ENCODE data around the gene NUTM1. TPM values are rescaled to one million over a fixed set of nuclear protein-coding genes. Genes with fewer than 3 reads are reported as not detected.
A peak's percentile ranks its signal among the peaks of the same experiment; 100 is the strongest.

NUTM1 gene
- total and polyA plus RNA-seq, 2 donors from 2014 or later, result not detected

GRCh38 chr15:34335176-34336032 lies 7.7 kb upstream of the NUTM1 start:
- no peak for FAIRE-seq
- H3K4me3 ChIP-seq (ENCODE audit: low read length in 3 of 3), result peak overlapping the region in 2 of 3 donors; percentile 24 to 43
- H3K27me3 ChIP-seq (ENCODE audit: control insufficient read depth, insufficient read depth, low read length), result no peaks in the 10 kb centered on the region
- no peaks in the 10 kb centered on the region for H3K9me3 ChIP-seq (ENCODE audit: control insufficient read depth in 2 of 3, insufficient read depth in 1 of 3, low read length in 3 of 3)
- TF ChIP-seq CTCF (IDR thresholded peaks at IDR 0.05; ENCODE audit: borderline replicate concordance, extremely low read depth, insufficient read depth), result no peak
- H3K4me1 ChIP-seq (ENCODE audit: control insufficient read depth in 2 of 3, insufficient read depth in 2 of 3, low read depth in 1 of 3, low read length in 3 of 3), result peaks cover 0 to 5% (median 3%) of the 10 kb centered on the region in 3 donors
- H3K36me3 ChIP-seq (ENCODE audit: control insufficient read depth in 2 of 3, insufficient read depth in 3 of 3, low read length in 3 of 3), result no peaks in the 10 kb centered on the region
- intact Hi-C loops (cut with DNase I), result no loop called here
- H3K9ac ChIP-seq (ENCODE audit: low read length in 3 of 3), result peak overlapping the region in 1 of 3 donors; percentile 39
- DNase-seq, result no peak
- peak overlapping the region in 1 of 2 donors; percentile 51 for H3K27ac ChIP-seq (ENCODE audit: low read depth in 2 of 2, low read length in 2 of 2)

GRCh38 chr15:34336231-34336990 lies 6.7 kb upstream of the NUTM1 start:
- intact Hi-C loops (cut with DNase I), result no loop called here
- FAIRE-seq (no peak), DNase-seq (no peak)
- H3K4me3 ChIP-seq (ENCODE audit: low read length in 3 of 3), result peak overlapping the region in 1 of 3 donors; percentile 92
- H3K27me3 ChIP-seq (ENCODE audit: control insufficient read depth, insufficient read depth, low read length), result no peaks in the 10 kb centered on the region
- peak overlapping the region in 1 of 3 donors; percentile 65 for H3K9ac ChIP-seq (ENCODE audit: low read length in 3 of 3)
- no peaks in the 10 kb centered on the region for H3K9me3 ChIP-seq (ENCODE audit: control insufficient read depth in 2 of 3, insufficient read depth in 1 of 3, low read length in 3 of 3)
- H3K36me3 ChIP-seq (ENCODE audit: control insufficient read depth in 2 of 3, insufficient read depth in 3 of 3, low read length in 3 of 3), result no peaks in the 10 kb centered on the region
- H3K27ac ChIP-seq (ENCODE audit: low read depth in 2 of 2, low read length in 2 of 2), result no peak overlapping the region
- TF ChIP-seq CTCF (IDR thresholded peaks at IDR 0.05; ENCODE audit: borderline replicate concordance, extremely low read depth, insufficient read depth), result no peak
- H3K4me1 ChIP-seq (ENCODE audit: control insufficient read depth in 2 of 3, insufficient read depth in 2 of 3, low read depth in 1 of 3, low read length in 3 of 3), result peaks cover 0 to 5% (median 4%) of the 10 kb centered on the region in 3 donors

- Histone ChIP-seq H3K27me3 (ENCODE audit: control insufficient read depth, insufficient read depth, low read length) (no peaks in the 10 kb centered on the region), H3K9me3 (ENCODE audit: control insufficient read depth in 2 of 3, insufficient read depth in 1 of 3, low read length in 3 of 3) (no peaks in the 10 kb centered on the region), H3K36me3 (ENCODE audit: control insufficient read depth in 2 of 3, insufficient read depth in 3 of 3, low read length in 3 of 3) (no peaks in the 10 kb centered on the region), H3K4me3 (ENCODE audit: low read length in 3 of 3) (peak overlapping the region; percentile 81 to 92 (median 92)), H3K9ac (ENCODE audit: low read length in 3 of 3) (peak overlapping the region; percentile 61 to 76 (median 71)), H3K4me1 (ENCODE audit: control insufficient read depth in 2 of 3, insufficient read depth in 2 of 3, low read depth in 1 of 3, low read length in 3 of 3) (peaks cover 0 to 9% (median 7%) of the 10 kb centered on the region in 3 donors), H3K27ac (ENCODE audit: low read depth in 2 of 2, low read length in 2 of 2) (peak overlapping the region; percentile 87 to 92)
- no peak for TF ChIP-seq CTCF (IDR thresholded peaks at IDR 0.05; ENCODE audit: borderline replicate concordance, extremely low read depth, insufficient read depth)
- DNase-seq, result peak in 1 of 5 donors; percentile 38
- intact Hi-C loops (cut with DNase I), result no loop called here
- FAIRE-seq, result no peak
Observed at GRCh38 chr15:34336991-34337556, 6.0 kb upstream of the NUTM1 start.
